ENCODE measurements around the gene CRYGC. TPM values are rescaled to one million over a fixed set of nuclear protein-coding genes. Genes with fewer than 3 reads are reported as not detected.

The CRYGC gene
- total and polyA plus RNA-seq, 2 of the 8 experiments (the other 6 are each of a cell fraction or from before 2014, with no cell fraction given) = not detected

GRCh38 chr2:208179028-208179609, 49.5 kb upstream of the CRYGC start:
- Histone ChIP-seq H3K4ac (replicated peaks; ENCODE audit: insufficient read length, low read depth, low read length) (no peak overlapping the region), H3K4me3 (ENCODE audit: extremely low read depth in 1 of 4, insufficient read depth in 2 of 4, low read depth in 3 of 4, low read length in 4 of 4) (no peak overlapping the region), H2BK12ac (ENCODE audit: low read depth, low read length) (no peak overlapping the region), H4K5ac (ENCODE audit: insufficient read length, low read depth, low read length) (no peak overlapping the region), H2BK20ac (ENCODE audit: low read length) (no peak overlapping the region), H2BK15ac (ENCODE audit: low read length) (no peak overlapping the region), H3K27me3 (replicated peaks in 1 of 4; ENCODE audit: control insufficient read depth in 3 of 4, extremely low read depth in 1 of 4, insufficient read depth in 3 of 4, low read length in 3 of 4) (no peaks in the 10 kb centered on the region), H3K27ac (ENCODE audit: low read depth, low read length) (no peak overlapping the region), H3K14ac (ENCODE audit: insufficient read length) (no peak overlapping the region), H3K36me3 (ENCODE audit: control insufficient read depth in 2 of 4, insufficient read depth in 4 of 4, low read length in 3 of 4) (no peaks in the 10 kb centered on the region), H2BK5ac (ENCODE audit: low read depth, low read length) (peak overlapping the region; percentile 46; the same call in 1 of the 2 replicates), H3K23ac (ENCODE audit: insufficient read length) (no peak overlapping the region), H3K9me3 (ENCODE audit: insufficient read depth in 2 of 2, low read depth in 1 of 2, low read length in 1 of 2) (no peaks in the 10 kb centered on the region), H3K4me1 (replicated peaks in 1 of 4; ENCODE audit: control insufficient read depth in 3 of 4, insufficient read depth in 4 of 4, low read length in 3 of 4) (peaks cover 1 to 5% (median 2%) of the 10 kb centered on the region in 4 experiments; a peak in 3 of 7 replicates), H4K20me1 (replicated peaks in 1 of 2; ENCODE audit: control insufficient read depth in 1 of 2, insufficient read depth in 2 of 2, low read length in 2 of 2) (no peaks in the 10 kb centered on the region), H3K79me2 (ENCODE audit: control insufficient read depth in 1 of 2, insufficient read depth in 2 of 2, low read length in 2 of 2) (no peaks in the 10 kb centered on the region), H4K8ac (ENCODE audit: extremely low read depth, insufficient read depth, low read length) (peak overlapping the region; percentile 22; the same call in 1 of the 2 replicates), H3K23me2 (ENCODE audit: low read depth, low read length) (no peaks in the 10 kb centered on the region), H3K18ac (ENCODE audit: extremely low read depth, low read length) (no peak overlapping the region), H3K9ac (replicated peaks in 1 of 4; ENCODE audit: extremely low read depth in 1 of 4, low read depth in 3 of 4, low read length in 3 of 4) (no peak overlapping the region), H4K91ac (replicated peaks; ENCODE audit: insufficient read length, low read length) (no peak overlapping the region), H3K4me2 (ENCODE audit: insufficient read depth in 1 of 2, low read depth in 2 of 2, low read length in 2 of 2) (no peak overlapping the region), H3K79me1 (ENCODE audit: low read depth, low read length) (no peaks in the 10 kb centered on the region), H2AFZ (ENCODE audit: low read length) (no peak overlapping the region), H2BK120ac (replicated peaks; ENCODE audit: low read depth, low read length) (no peak overlapping the region), H2AK5ac (ENCODE audit: low read depth, low read length) (no peak overlapping the region), H3K56ac (replicated peaks; ENCODE audit: insufficient read length, low read depth, low read length) (no peak overlapping the region)
- POLR2A ChIA-PET (ENCODE audit: partially characterized antibody) = no interaction called here
- CTCF ChIA-PET (ENCODE audit: partially characterized antibody) = interaction anchor here (1.0 kb wide), 1 partner anchor 62 kb away, joined by 3 read pairs; no protein-coding TSS in a partner anchor
- 79% methylated on average over 4 of the region's 4 CpGs; no CpG with 5 or more reads in 1 of the 2 experiments for WGBS, 2 experiments (ENCODE audit: extremely low coverage in 1 of 2, insufficient coverage in 1 of 2, insufficient read length in 1 of 2, insufficient replicate concordance in 2 of 2, low coverage in 1 of 2, low lambda C conversion rate in 2 of 2, missing lambda C conversion rate in 1 of 2)
- peak; percentile 86 for TF ChIP-seq CEBPB (IDR thresholded peaks at IDR 0.05; ENCODE audit: low read depth, low read length)
- no peak for TF ChIP-seq BRCA1 (IDR thresholded peaks at IDR 0.05; ENCODE audit: low read depth, low read length)
- TF ChIP-seq RAD21 (IDR thresholded peaks at IDR 0.05 in 1 of 2, conservative IDR thresholded peaks at IDR 0.05 in 1 of 2; ENCODE audit: low read depth in 2 of 2, low read length in 2 of 2) = peak; percentile 21 to 30; a peak in 3 of 4 replicates
- no peak for TF ChIP-seq POU5F1 (IDR thresholded peaks at IDR 0.05; ENCODE audit: low read depth, low read length)
- TF ChIP-seq HDAC2 (IDR thresholded peaks at IDR 0.05; ENCODE audit: borderline replicate concordance in 1 of 2, low read depth in 2 of 2, low read length in 2 of 2) = no peak
- TF ChIP-seq RXRA (IDR thresholded peaks at IDR 0.05; ENCODE audit: insufficient read depth, low read depth, low read length) = peak; percentile 91
- no peak for TF ChIP-seq SIN3A (conservative IDR thresholded peaks at IDR 0.05 in 1 of 2, IDR thresholded peaks at IDR 0.05 in 1 of 2; ENCODE audit: low read depth in 1 of 2, low read length in 2 of 2)
- peak; percentile 59; the same call in 1 of the 2 replicates for TF ChIP-seq TEAD4 (IDR thresholded peaks at IDR 0.05; ENCODE audit: low read depth, low read length)
- TF ChIP-seq SP1 (IDR thresholded peaks at IDR 0.05; ENCODE audit: low read depth, low read length) = 0 out of 2 replicates have a peak, but pooled peaks have one; percentile 11
- FAIRE-seq (peak; percentile 32), DNase-seq (ENCODE audit: low read depth in 1 of 2, low spot score in 2 of 2) (no peak)

Measured in H1 (cell line).